Spleen (tissue), 7 donors: ENCODE measurements around the gene TEX2.

Experiments used
- POLR2A ChIP-seq, 3 donors: fragments of 450-650 bp; IDR thresholded peaks; one replicate each; pipeline ENCODE4 v1.5.1; 2017; ENCODE audit warnings: antibody characterized with exemption in 3 of 3, mild to moderate bottlenecking in 1 of 3
- POLR2AphosphoS5 ChIP-seq, 3 donors: sonication (generic); formaldehyde crosslinking; IDR thresholded peaks; one replicate each; pipeline ENCODE4 v1.5.1; 2017; ENCODE audit warnings: antibody characterized with exemption in 3 of 3
- TF ChIP-seq, protein P1 (sequence below), 11 experiments: fragments of 200-600 bp in 7 of 11; fragments of 450-650 bp in 4 of 11; sonication (generic) in 4 of 11; IDR thresholded peaks in 8 of 11; conservative IDR thresholded peaks in 3 of 11; 1 replicate in 7 of 11; 2 replicates in 4 of 11; pipeline versions ENCODE4 v1.4.0 to v1.8.0; 2016 to 2021; ENCODE audit warnings: antibody characterized with exemption in 11 of 11, inconsistent platforms in 4 of 11, mild to moderate bottlenecking in 1 of 11
- donor health status: DM: no; HTN: no; CAD: no; lungs with moderate emphysema.
- donor health status: DM: no; HTN: no; CAD: no.
- donor health status: DM: no; HTN: no; CAD: no.

DNA sequence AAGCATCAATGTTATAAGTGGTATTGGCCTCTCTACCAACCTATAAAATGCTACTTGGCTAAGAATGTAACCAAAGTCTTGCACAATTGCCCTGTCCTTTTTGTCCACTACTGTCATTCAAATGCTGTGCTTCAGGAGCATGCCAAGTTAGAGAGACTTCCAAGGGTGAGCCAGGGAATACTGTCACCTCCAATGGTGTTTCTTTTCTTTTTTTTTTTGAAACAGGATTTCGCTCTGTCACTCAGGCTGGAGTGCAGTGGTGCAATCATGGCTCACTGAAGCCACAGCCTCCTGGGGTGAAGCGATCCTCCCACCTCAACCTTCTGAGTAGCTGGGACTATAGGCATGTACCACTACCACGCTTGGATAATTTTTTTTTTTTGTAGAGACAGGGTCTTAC, 89.4 kb downstream of the TEX2 start:
- no peak for TF ChIP-seq POLR2AphosphoS5 (IDR thresholded peaks at IDR 0.05)
- TF ChIP-seq, protein P1, sequence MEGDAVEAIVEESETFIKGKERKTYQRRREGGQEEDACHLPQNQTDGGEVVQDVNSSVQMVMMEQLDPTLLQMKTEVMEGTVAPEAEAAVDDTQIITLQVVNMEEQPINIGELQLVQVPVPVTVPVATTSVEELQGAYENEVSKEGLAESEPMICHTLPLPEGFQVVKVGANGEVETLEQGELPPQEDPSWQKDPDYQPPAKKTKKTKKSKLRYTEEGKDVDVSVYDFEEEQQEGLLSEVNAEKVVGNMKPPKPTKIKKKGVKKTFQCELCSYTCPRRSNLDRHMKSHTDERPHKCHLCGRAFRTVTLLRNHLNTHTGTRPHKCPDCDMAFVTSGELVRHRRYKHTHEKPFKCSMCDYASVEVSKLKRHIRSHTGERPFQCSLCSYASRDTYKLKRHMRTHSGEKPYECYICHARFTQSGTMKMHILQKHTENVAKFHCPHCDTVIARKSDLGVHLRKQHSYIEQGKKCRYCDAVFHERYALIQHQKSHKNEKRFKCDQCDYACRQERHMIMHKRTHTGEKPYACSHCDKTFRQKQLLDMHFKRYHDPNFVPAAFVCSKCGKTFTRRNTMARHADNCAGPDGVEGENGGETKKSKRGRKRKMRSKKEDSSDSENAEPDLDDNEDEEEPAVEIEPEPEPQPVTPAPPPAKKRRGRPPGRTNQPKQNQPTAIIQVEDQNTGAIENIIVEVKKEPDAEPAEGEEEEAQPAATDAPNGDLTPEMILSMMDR (IDR thresholded peaks at IDR 0.05 in 8 of 11, conservative IDR thresholded peaks at IDR 0.05 in 3 of 11): no peak
- TF ChIP-seq POLR2A (IDR thresholded peaks at IDR 0.05): no peak
